ENCODE results near the gene EPHB1. TPM values are rescaled to one million over a fixed set of nuclear protein-coding genes. Genes with fewer than 3 reads are reported as not detected.

Gene EPHB1
- total and polyA plus RNA-seq, 4 donors: 0.23 to 1.7 (median 0.52) TPM

DNA sequence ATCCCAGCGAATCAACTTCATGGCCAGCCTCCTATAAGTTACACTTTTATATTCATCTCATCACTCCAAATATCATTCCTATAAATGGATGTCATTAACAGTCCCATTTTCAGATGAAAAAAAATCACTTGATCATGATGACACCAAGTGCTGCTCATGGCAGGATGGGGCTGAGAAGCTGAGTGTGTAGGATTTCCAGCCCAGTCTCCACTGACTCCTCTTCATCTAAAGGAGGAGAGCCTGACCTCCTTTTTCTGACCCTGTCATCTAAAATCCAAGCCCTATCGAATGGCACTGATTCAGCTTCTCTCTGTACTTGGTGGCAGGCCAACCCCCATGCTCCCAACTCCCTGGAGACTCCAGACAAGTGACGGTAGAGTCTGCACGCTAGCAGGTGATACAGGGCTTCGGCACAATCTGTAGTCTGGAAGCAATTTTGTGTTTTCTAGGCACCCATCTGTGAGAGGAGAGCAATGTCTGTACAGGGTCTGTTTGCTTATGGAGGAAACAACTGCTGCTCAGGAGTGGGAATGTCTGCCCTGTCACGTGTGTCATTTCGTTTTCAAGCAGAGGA, 103.2 kb downstream of the EPHB1 start:
- 80% methylated on average over 7 of the region's 7 CpGs for WGBS

DNA sequence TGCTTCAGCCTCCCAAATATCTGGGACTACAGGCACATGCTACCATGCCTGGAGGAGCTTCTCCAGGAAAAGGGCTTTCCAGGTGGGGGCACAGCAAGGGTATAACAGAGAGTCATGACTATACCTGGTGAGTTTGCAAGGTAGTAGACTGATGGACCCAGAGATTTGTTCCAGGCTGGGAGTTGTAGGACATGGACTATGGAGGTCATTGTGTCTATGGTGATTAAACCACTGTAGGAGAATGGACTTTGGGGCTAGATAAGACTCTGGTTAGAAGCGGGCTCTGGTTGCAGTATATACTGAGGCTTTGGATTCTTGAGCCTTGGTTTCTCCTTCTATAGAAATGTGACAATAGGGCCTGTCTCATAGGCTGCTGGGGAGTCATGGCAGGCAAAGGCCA, 104.7 kb downstream of the EPHB1 start:
- no peak for TF ChIP-seq HNF4A (conservative IDR thresholded peaks at IDR 0.05)
- TF ChIP-seq, protein P1, sequence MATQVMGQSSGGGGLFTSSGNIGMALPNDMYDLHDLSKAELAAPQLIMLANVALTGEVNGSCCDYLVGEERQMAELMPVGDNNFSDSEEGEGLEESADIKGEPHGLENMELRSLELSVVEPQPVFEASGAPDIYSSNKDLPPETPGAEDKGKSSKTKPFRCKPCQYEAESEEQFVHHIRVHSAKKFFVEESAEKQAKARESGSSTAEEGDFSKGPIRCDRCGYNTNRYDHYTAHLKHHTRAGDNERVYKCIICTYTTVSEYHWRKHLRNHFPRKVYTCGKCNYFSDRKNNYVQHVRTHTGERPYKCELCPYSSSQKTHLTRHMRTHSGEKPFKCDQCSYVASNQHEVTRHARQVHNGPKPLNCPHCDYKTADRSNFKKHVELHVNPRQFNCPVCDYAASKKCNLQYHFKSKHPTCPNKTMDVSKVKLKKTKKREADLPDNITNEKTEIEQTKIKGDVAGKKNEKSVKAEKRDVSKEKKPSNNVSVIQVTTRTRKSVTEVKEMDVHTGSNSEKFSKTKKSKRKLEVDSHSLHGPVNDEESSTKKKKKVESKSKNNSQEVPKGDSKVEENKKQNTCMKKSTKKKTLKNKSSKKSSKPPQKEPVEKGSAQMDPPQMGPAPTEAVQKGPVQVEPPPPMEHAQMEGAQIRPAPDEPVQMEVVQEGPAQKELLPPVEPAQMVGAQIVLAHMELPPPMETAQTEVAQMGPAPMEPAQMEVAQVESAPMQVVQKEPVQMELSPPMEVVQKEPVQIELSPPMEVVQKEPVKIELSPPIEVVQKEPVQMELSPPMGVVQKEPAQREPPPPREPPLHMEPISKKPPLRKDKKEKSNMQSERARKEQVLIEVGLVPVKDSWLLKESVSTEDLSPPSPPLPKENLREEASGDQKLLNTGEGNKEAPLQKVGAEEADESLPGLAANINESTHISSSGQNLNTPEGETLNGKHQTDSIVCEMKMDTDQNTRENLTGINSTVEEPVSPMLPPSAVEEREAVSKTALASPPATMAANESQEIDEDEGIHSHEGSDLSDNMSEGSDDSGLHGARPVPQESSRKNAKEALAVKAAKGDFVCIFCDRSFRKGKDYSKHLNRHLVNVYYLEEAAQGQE (IDR thresholded peaks at IDR 0.05): no peak
- TF ChIP-seq TAF1 (conservative IDR thresholded peaks at IDR 0.05): no peak
- TF ChIP-seq, protein P2, sequence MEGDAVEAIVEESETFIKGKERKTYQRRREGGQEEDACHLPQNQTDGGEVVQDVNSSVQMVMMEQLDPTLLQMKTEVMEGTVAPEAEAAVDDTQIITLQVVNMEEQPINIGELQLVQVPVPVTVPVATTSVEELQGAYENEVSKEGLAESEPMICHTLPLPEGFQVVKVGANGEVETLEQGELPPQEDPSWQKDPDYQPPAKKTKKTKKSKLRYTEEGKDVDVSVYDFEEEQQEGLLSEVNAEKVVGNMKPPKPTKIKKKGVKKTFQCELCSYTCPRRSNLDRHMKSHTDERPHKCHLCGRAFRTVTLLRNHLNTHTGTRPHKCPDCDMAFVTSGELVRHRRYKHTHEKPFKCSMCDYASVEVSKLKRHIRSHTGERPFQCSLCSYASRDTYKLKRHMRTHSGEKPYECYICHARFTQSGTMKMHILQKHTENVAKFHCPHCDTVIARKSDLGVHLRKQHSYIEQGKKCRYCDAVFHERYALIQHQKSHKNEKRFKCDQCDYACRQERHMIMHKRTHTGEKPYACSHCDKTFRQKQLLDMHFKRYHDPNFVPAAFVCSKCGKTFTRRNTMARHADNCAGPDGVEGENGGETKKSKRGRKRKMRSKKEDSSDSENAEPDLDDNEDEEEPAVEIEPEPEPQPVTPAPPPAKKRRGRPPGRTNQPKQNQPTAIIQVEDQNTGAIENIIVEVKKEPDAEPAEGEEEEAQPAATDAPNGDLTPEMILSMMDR (IDR thresholded peaks at IDR 0.05; ENCODE audit: low read depth, low read length, missing input control): no peak
- TF ChIP-seq RAD21 (IDR thresholded peaks at IDR 0.05): no peak
- TF ChIP-seq, protein P3, sequence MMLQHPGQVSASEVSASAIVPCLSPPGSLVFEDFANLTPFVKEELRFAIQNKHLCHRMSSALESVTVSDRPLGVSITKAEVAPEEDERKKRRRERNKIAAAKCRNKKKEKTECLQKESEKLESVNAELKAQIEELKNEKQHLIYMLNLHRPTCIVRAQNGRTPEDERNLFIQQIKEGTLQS (IDR thresholded peaks at IDR 0.05): no peak
- no peak for TF ChIP-seq JUND (IDR thresholded peaks at IDR 0.05)
- TF ChIP-seq, protein P4, sequence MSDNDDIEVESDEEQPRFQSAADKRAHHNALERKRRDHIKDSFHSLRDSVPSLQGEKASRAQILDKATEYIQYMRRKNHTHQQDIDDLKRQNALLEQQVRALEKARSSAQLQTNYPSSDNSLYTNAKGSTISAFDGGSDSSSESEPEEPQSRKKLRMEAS (IDR thresholded peaks at IDR 0.05): no peak
- no peak for TF ChIP-seq YY1 (IDR thresholded peaks at IDR 0.05)
- no peak for TF ChIP-seq HNF4G (IDR thresholded peaks at IDR 0.05)
- no peak for TF ChIP-seq EGR1 (IDR thresholded peaks at IDR 0.05; ENCODE audit: low read depth in 2 of 2)
- H3K9me3 ChIP-seq (ENCODE audit: control insufficient read depth in 4 of 4, low read length in 3 of 4): no peaks in the 10 kb centered on the region
- no peaks in the 10 kb centered on the region for H3K36me3 ChIP-seq (ENCODE audit: control insufficient read depth in 4 of 4, insufficient read depth in 3 of 4, low read depth in 1 of 4, low read length in 3 of 4)
- DNase-seq (ENCODE audit: low spot score): no peak
- no peak overlapping the region for H3K4me3 ChIP-seq (ENCODE audit: low read depth in 1 of 3, low read length in 3 of 3)
- H3K9ac ChIP-seq (ENCODE audit: low read depth in 1 of 2, low read length in 2 of 2): no peak overlapping the region
- H3K4me1 ChIP-seq (ENCODE audit: control insufficient read depth in 4 of 4, insufficient read depth in 4 of 4, low read length in 3 of 4): no peaks in the 10 kb centered on the region
- H3K27me3 ChIP-seq (ENCODE audit: control insufficient read depth in 4 of 4, insufficient read depth in 4 of 4, low read length in 3 of 4): no peaks in the 10 kb centered on the region
- H3K27ac ChIP-seq (ENCODE audit: low read depth in 1 of 2, low read length in 2 of 2): no peak overlapping the region
- 93% methylated on average over 1 of the region's 1 CpG for WGBS

More for the DNA sequence above, 103.2 kb downstream of the EPHB1 start:
- no peaks in the 10 kb centered on the region for H3K4me1 ChIP-seq (ENCODE audit: control insufficient read depth in 4 of 4, insufficient read depth in 4 of 4, low read length in 3 of 4)
- no peak overlapping the region for H3K9ac ChIP-seq (ENCODE audit: low read depth in 1 of 2, low read length in 2 of 2)
- H3K4me3 ChIP-seq (ENCODE audit: low read depth in 1 of 3, low read length in 3 of 3): no peak overlapping the region
- no peaks in the 10 kb centered on the region for H3K9me3 ChIP-seq (ENCODE audit: control insufficient read depth in 4 of 4, low read length in 3 of 4)
- no peaks in the 10 kb centered on the region for H3K36me3 ChIP-seq (ENCODE audit: control insufficient read depth in 4 of 4, insufficient read depth in 3 of 4, low read depth in 1 of 4, low read length in 3 of 4)
- TF ChIP-seq FOXA2 (IDR thresholded peaks at IDR 0.05) (no peak), JUND (IDR thresholded peaks at IDR 0.05) (no peak), RXRA (IDR thresholded peaks at IDR 0.05) (no peak), TAF1 (conservative IDR thresholded peaks at IDR 0.05) (no peak), FOXA1 (IDR thresholded peaks at IDR 0.05) (no peak), HNF4A (conservative IDR thresholded peaks at IDR 0.05) (no peak), YY1 (IDR thresholded peaks at IDR 0.05) (no peak), RAD21 (IDR thresholded peaks at IDR 0.05) (no peak)
- TF ChIP-seq, protein P2 (IDR thresholded peaks at IDR 0.05; ENCODE audit: low read depth, low read length, missing input control): no peak
- DNase-seq (ENCODE audit: low spot score): no peak
- no peaks in the 10 kb centered on the region for H3K27me3 ChIP-seq (ENCODE audit: control insufficient read depth in 4 of 4, insufficient read depth in 4 of 4, low read length in 3 of 4)
- H3K27ac ChIP-seq (ENCODE audit: low read depth in 1 of 2, low read length in 2 of 2): no peak overlapping the region
